PC-9 (cell line): Measurements from ENCODE around the gene CXCL16. TPM values are rescaled to one million over a fixed set of nuclear protein-coding genes. Genes with fewer than 3 reads are reported as not detected.

ENCODE experiments used
- BruUV-seq: library from RNA; stranded (reverse); fragments of 400-500 nt; replicated peaks from 2 replicates; lab custom pipeline; 2021; lab: Mats Ljungman, UMichigan
- CTCF ChIA-PET: fragments of 300-600 bp; sonication (Branson Sonifier 250); formaldehyde crosslinking; loops from one replicate; lab custom pipeline; 2022; ENCODE audit warnings: antibody characterized with exemption; lab: Charles Lee
- POLR2A ChIA-PET: fragments of 300-600 bp; sonication (Branson Sonifier 250); formaldehyde crosslinking; loops from one replicate; lab custom pipeline; 2022; ENCODE audit warnings: antibody characterized with exemption; ENCODE audit not compliant: unreplicated experiment; lab: Charles Lee
- DNase-seq, 2 experiments: peaks; one replicate each; pipeline versions ENCODE4 v3.0.0 to v3.0.0-alpha.2; 2015 to 2022; ENCODE audit warnings: mixed read lengths in 1 of 2
- H2AFZ ChIP-seq: fragments of 200-600 bp; sonication (generic); 2 replicates; pipeline ENCODE4 v1.8.1; 2017; ENCODE audit warnings: antibody characterized with exemption
- H3F3A ChIP-seq: fragments of 200-600 bp; sonication (generic); 2 replicates; pipeline ENCODE4 v1.8.1; 2017; ENCODE audit warnings: antibody characterized with exemption, mild to moderate bottlenecking, low read depth; ENCODE audit not compliant: insufficient read depth
- H3K27ac ChIP-seq: fragments of 200-600 bp; sonication (generic); 2 replicates; pipeline ENCODE4 v1.6.1; 2016; ENCODE audit warnings: mixed run types
- H3K27me3 ChIP-seq: fragments of 200-600 bp; sonication (generic); 2 replicates; pipeline ENCODE4 v1.6.1; 2016; ENCODE audit warnings: low read depth, mixed run types; ENCODE audit not compliant: insufficient read depth
- H3K36me3 ChIP-seq: fragments of 200-600 bp; sonication (generic); 2 replicates; pipeline ENCODE4 v1.6.1; 2016; ENCODE audit warnings: low read depth, mixed run types
- H3K4me1 ChIP-seq: fragments of 200-600 bp; sonication (generic); replicated peaks from 2 replicates; pipeline ENCODE4 v1.6.1; 2016; ENCODE audit warnings: mixed run types; ENCODE audit not compliant: insufficient read depth
- H3K4me2 ChIP-seq: fragments of 200-600 bp; sonication (generic); 2 replicates; pipeline ENCODE4 v1.6.1; 2017; ENCODE audit warnings: mixed run types
- H3K4me3 ChIP-seq: fragments of 200-600 bp; sonication (generic); 2 replicates; pipeline ENCODE4 v1.6.1; 2016; ENCODE audit warnings: mixed run types
- H3K79me2 ChIP-seq: fragments of 200-600 bp; sonication (generic); 2 replicates; pipeline ENCODE4 v1.6.1; 2017; ENCODE audit warnings: low read depth, mixed run types
- H3K9me2 ChIP-seq: fragments of 200-600 bp; sonication (generic); 2 replicates; pipeline ENCODE4 v1.8.1; 2017; ENCODE audit warnings: mild to moderate bottlenecking; ENCODE audit not compliant: insufficient read depth
- H3K9me3 ChIP-seq: fragments of 200-600 bp; sonication (generic); 2 replicates; pipeline ENCODE4 v1.8.1; 2016; ENCODE audit warnings: low read depth; ENCODE audit not compliant: insufficient read depth
- H4K20me1 ChIP-seq: fragments of 200-600 bp; sonication (generic); 2 replicates; pipeline ENCODE4 v1.8.1; 2017; ENCODE audit not compliant: insufficient read depth
- EZH2 ChIP-seq: fragments of 200-600 bp; sonication (generic); IDR thresholded peaks from 2 replicates; pipeline ENCODE4 v1.8.0; 2017; ENCODE audit warnings: antibody characterized with exemption, low read depth
- intact Hi-C: fragments of 100-400 bp; cut with micrococcal nuclease; formaldehyde crosslinking; loops from one replicate; pipeline ENCODE4 v1.10.0; 2022; ENCODE audit not compliant: unreplicated experiment
- total RNA-seq: library from RNA; stranded (reverse); gene quantifications from 2 replicates; pipeline ENCODE4 v1.2.3, GENCODE V29; 2021
- TF ChIP-seq, protein P1 (sequence below): fragments of 200-600 bp; sonication (generic); conservative IDR thresholded peaks from 2 replicates; pipeline ENCODE4 v1.6.1; 2017; ENCODE audit warnings: mixed run types, antibody characterized with exemption, mild to moderate bottlenecking, moderate library complexity

The CXCL16 gene
- total RNA-seq, 1 experiment from 2014 or later = 52.4 TPM

- no peaks in the 10 kb centered on the region for H3K9me2 ChIP-seq
- H3F3A ChIP-seq = no peaks in the 10 kb centered on the region
- H3K4me1 ChIP-seq = no peaks in the 10 kb centered on the region
- no peaks in the 10 kb centered on the region for H3K9me3 ChIP-seq
- no TSS peak for BruUV-seq
- H3K27ac ChIP-seq = no peak overlapping the region
- H3K79me2 ChIP-seq = no peaks in the 10 kb centered on the region
- no peak overlapping the region for H3K4me3 ChIP-seq
- intact Hi-C loops = no loop called here
- no peaks in the 10 kb centered on the region for H3K36me3 ChIP-seq
- no peak overlapping the region for H3K4me2 ChIP-seq
- no peak overlapping the region for H2AFZ ChIP-seq
- no peaks in the 10 kb centered on the region for H4K20me1 ChIP-seq
- ChIA-PET CTCF (no interaction called here), POLR2A (no interaction called here)
- DNase-seq = no peak
- TF ChIP-seq EZH2 = no peak
- TF ChIP-seq, protein P1, sequence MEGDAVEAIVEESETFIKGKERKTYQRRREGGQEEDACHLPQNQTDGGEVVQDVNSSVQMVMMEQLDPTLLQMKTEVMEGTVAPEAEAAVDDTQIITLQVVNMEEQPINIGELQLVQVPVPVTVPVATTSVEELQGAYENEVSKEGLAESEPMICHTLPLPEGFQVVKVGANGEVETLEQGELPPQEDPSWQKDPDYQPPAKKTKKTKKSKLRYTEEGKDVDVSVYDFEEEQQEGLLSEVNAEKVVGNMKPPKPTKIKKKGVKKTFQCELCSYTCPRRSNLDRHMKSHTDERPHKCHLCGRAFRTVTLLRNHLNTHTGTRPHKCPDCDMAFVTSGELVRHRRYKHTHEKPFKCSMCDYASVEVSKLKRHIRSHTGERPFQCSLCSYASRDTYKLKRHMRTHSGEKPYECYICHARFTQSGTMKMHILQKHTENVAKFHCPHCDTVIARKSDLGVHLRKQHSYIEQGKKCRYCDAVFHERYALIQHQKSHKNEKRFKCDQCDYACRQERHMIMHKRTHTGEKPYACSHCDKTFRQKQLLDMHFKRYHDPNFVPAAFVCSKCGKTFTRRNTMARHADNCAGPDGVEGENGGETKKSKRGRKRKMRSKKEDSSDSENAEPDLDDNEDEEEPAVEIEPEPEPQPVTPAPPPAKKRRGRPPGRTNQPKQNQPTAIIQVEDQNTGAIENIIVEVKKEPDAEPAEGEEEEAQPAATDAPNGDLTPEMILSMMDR = no peak
- H3K27me3 ChIP-seq = no peaks in the 10 kb centered on the region
Observed at GRCh38 chr17:4766201-4766600, 26.5 kb upstream of the CXCL16 start.

DNA sequence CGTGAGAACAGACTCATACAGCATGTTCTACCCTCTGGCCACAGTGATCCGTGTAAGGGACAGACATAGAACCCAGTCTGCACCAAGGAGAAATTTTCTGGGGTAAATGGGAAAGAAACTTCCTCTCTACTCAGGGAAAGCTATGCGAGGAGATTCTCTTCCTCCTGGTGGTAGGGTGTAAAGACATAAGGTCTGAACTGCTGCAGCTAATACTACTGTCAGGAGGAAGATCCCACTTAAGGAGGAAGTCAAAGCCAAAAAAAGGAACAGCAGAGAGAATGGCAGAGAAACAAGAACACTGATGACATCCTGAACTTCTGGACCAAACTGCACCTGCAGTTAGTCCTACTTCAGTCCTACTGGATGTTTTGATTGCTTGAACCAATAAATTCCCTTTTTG, 24.9 kb upstream of the CXCL16 start:
- Histone ChIP-seq H3K4me3 (no peak overlapping the region), H4K20me1 (no peaks in the 10 kb centered on the region), H3K27ac (no peak overlapping the region), H3K79me2 (no peaks in the 10 kb centered on the region), H3K36me3 (no peaks in the 10 kb centered on the region), H3F3A (no peaks in the 10 kb centered on the region), H3K9me3 (no peaks in the 10 kb centered on the region), H3K27me3 (no peaks in the 10 kb centered on the region), H3K4me1 (no peaks in the 10 kb centered on the region), H2AFZ (no peak overlapping the region), H3K9me2 (no peaks in the 10 kb centered on the region), H3K4me2 (no peak overlapping the region)
- DNase-seq = no peak
- no TSS peak for BruUV-seq
- no peak for TF ChIP-seq EZH2
- TF ChIP-seq, protein P1 = no peak
- ChIA-PET POLR2A (no interaction called here), CTCF (no interaction called here)
- intact Hi-C loops = no loop called here

DNA sequence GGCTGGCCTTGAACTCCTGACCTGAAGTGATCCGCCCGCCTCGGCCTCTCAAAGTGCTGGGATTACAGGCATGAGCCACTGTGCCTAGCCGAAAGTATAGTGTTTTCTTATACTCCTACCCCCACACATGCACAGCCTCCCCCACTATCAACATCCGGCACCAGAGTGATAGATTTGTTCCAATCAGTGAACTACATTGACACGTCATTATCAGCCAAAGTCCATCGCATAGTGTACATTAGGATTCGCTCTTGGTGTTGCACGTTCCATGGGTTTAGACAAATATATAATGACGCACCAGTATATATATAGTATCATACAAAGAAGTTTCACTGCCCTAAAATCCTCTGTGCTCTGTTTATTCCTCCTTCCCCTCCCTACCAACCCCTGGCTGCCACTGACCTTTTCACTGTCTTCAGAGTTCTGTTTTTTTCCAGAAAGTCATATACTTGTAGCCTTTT, 20.1 kb upstream of the CXCL16 start:
- ChIA-PET POLR2A (no interaction called here), CTCF (no interaction called here)
- no peaks in the 10 kb centered on the region for H3K9me2 ChIP-seq
- peaks cover 26% of the 10 kb centered on the region for H3K27me3 ChIP-seq
- no peak for TF ChIP-seq EZH2
- TF ChIP-seq, protein P1 = no peak
- BruUV-seq = no TSS peak
- intact Hi-C loops = no loop called here
- H3K4me1 ChIP-seq = no peaks in the 10 kb centered on the region
- H3K4me3 ChIP-seq = no peak overlapping the region
- H3K27ac ChIP-seq = no peak overlapping the region
- no peak overlapping the region for H3K4me2 ChIP-seq
- H3K9me3 ChIP-seq = no peaks in the 10 kb centered on the region
- H3K36me3 ChIP-seq = no peaks in the 10 kb centered on the region
- no peaks in the 10 kb centered on the region for H3K79me2 ChIP-seq
- H3F3A ChIP-seq = no peaks in the 10 kb centered on the region; the same call in 1 of the 2 replicates
- no peak overlapping the region for H2AFZ ChIP-seq
- H4K20me1 ChIP-seq = no peaks in the 10 kb centered on the region
- DNase-seq = no peak
